Stimulated activated naive CD8-positive, alpha-beta T cell treated with anti-CD3 and anti-CD28 coated beads, Interleukin-15, Interleukin-2, amounts not matched to agents 100 ng/mL and 50 ng/mL, for 24 hours (primary cell): ENCODE data around the gene NLRP12.
"Not testable (repeated sequence)": the region's sequence is repeated elsewhere in the genome, so short reads cannot be mapped to it uniquely, and the experiment has no call there.

ENCODE experiments used
- H3K27ac Mint-ChIP-seq: one replicate; pipeline ENCODE4 v1.8.0; 2021; ENCODE audit warnings: mild to moderate bottlenecking, mixed read lengths
- H3K27me3 Mint-ChIP-seq: one replicate; pipeline ENCODE4 v1.8.0; 2021; ENCODE audit warnings: mixed read lengths
- H3K36me3 Mint-ChIP-seq: one replicate; pipeline ENCODE4 v1.8.0; 2021; ENCODE audit warnings: low read depth, mixed read lengths
- H3K4me1 Mint-ChIP-seq: one replicate; pipeline ENCODE4 v1.8.0; 2021; ENCODE audit warnings: low read depth, mixed read lengths
- H3K4me3 Mint-ChIP-seq: one replicate; pipeline ENCODE4 v1.8.0; 2021; ENCODE audit warnings: mild to moderate bottlenecking, mixed read lengths
- H3K9me3 Mint-ChIP-seq: one replicate; pipeline ENCODE4 v1.8.0; 2021; ENCODE audit warnings: mixed read lengths

NLRP12 gene

GRCh38 chr19:53824134-53824611, at the start of gene NLRP12:
Gene NLRP12 (minus strand): TSS chr19:53824314. CDS start chr19:53824174, 140 bp downstream.
- H3K4me3 Mint-ChIP-seq, result peak within 1 kb of the TSS; percentile 36
- peaks cover 15% of the 10 kb centered on the region for H3K27me3 Mint-ChIP-seq
- H3K36me3 Mint-ChIP-seq, result no peaks in the 10 kb centered on the region
- no peak within 1 kb of the TSS for H3K27ac Mint-ChIP-seq
- no peaks in the 10 kb centered on the region for H3K4me1 Mint-ChIP-seq
- no peaks in the 10 kb centered on the region for H3K9me3 Mint-ChIP-seq

GRCh38 chr19:53872762-53873161, 48.6 kb upstream of the NLRP12 start:
- peaks cover 76% of the 10 kb centered on the region for H3K4me1 Mint-ChIP-seq
- no peak overlapping the region for H3K27ac Mint-ChIP-seq

GRCh38 chr19:53871454-53871853, 47.3 kb upstream of the NLRP12 start:
- H3K9me3 Mint-ChIP-seq, result peaks cover 3% of the 10 kb centered on the region
- no peaks in the 10 kb centered on the region for H3K27me3 Mint-ChIP-seq
- H3K4me1 Mint-ChIP-seq, result peaks cover 76% of the 10 kb centered on the region
- peak overlapping the region; percentile 1 for H3K4me3 Mint-ChIP-seq
- peaks cover 34% of the 10 kb centered on the region for H3K36me3 Mint-ChIP-seq
- peak overlapping the region; percentile 0 for H3K27ac Mint-ChIP-seq

More at GRCh38 chr19:53872762-53873161, 48.6 kb upstream of the NLRP12 start:
- no peaks in the 10 kb centered on the region for H3K27me3 Mint-ChIP-seq
- peaks cover 3% of the 10 kb centered on the region for H3K9me3 Mint-ChIP-seq
- H3K36me3 Mint-ChIP-seq, result peaks cover 41% of the 10 kb centered on the region
- peak overlapping the region; percentile 10 for H3K4me3 Mint-ChIP-seq

GRCh38 chr19:53870485-53870844, 46.4 kb upstream of the NLRP12 start:
- Mint-ChIP-seq H3K4me3 (peak overlapping the region; percentile 63), H3K4me1 (peaks cover 76% of the 10 kb centered on the region), H3K9me3 (peaks cover 3% of the 10 kb centered on the region), H3K27ac (peak overlapping the region; percentile 72), H3K36me3 (peaks cover 26% of the 10 kb centered on the region), H3K27me3 (no peaks in the 10 kb centered on the region)

- Mint-ChIP-seq H3K36me3 (peaks cover 25% of the 10 kb centered on the region), H3K4me1 (peaks cover 71% of the 10 kb centered on the region), H3K27ac (peak overlapping the region; percentile 81), H3K4me3 (peak overlapping the region; percentile 81)
- H3K27me3 Mint-ChIP-seq, H3K9me3 Mint-ChIP-seq: not testable (repeated sequence)
Measured at GRCh38 chr19:53869805-53870484, 45.8 kb upstream of the NLRP12 start.

GRCh38 chr19:53868892-53869804, 45.0 kb upstream of the NLRP12 start:
- Mint-ChIP-seq H3K36me3 (peaks cover 17% of the 10 kb centered on the region), H3K9me3 (peaks cover 3% of the 10 kb centered on the region), H3K4me1 (peaks cover 63% of the 10 kb centered on the region), H3K27ac (peak overlapping the region; percentile 81), H3K4me3 (peak overlapping the region; percentile 95), H3K27me3 (no peaks in the 10 kb centered on the region)

- Mint-ChIP-seq H3K9me3 (no peaks in the 10 kb centered on the region), H3K4me1 (peaks cover 55% of the 10 kb centered on the region), H3K4me3 (peak overlapping the region; percentile 95), H3K27me3 (no peaks in the 10 kb centered on the region), H3K36me3 (peaks cover 9% of the 10 kb centered on the region), H3K27ac (peak overlapping the region; percentile 93)
Measured at GRCh38 chr19:53868091-53868891, 44.2 kb upstream of the NLRP12 start.

- no peaks in the 10 kb centered on the region for H3K9me3 Mint-ChIP-seq
- peaks cover 9% of the 10 kb centered on the region for H3K36me3 Mint-ChIP-seq
- H3K27ac Mint-ChIP-seq, result peak within 1 kb of the TSS; percentile 93
- no peaks in the 10 kb centered on the region for H3K27me3 Mint-ChIP-seq
- H3K4me3 Mint-ChIP-seq, result peak within 1 kb of the TSS; percentile 95
- peaks cover 47% of the 10 kb centered on the region for H3K4me1 Mint-ChIP-seq
Measured at GRCh38 chr19:53867225-53868090, 43.3 kb upstream of the NLRP12 start, which contains the start of gene MYADM. Gene MYADM (plus strand): TSS chr19:53867883. CDS start chr19:53873530, 5,647 bp downstream.

GRCh38 chr19:53866865-53867224, 42.7 kb upstream of the NLRP12 start:
- Mint-ChIP-seq H3K36me3 (peaks cover 9% of the 10 kb centered on the region), H3K4me1 (peaks cover 47% of the 10 kb centered on the region), H3K4me3 (peak overlapping the region; percentile 95)

GRCh38 chr19:53865918-53866864, 42.1 kb upstream of the NLRP12 start:
- Mint-ChIP-seq H3K9me3 (no peaks in the 10 kb centered on the region), H3K4me1 (peaks cover 40% of the 10 kb centered on the region), H3K36me3 (peaks cover 3% of the 10 kb centered on the region), H3K27ac (peak overlapping the region; percentile 93), H3K4me3 (peak overlapping the region; percentile 95), H3K27me3 (no peaks in the 10 kb centered on the region)

More at GRCh38 chr19:53866865-53867224, 42.7 kb upstream of the NLRP12 start:
- Mint-ChIP-seq H3K27ac (peak overlapping the region; percentile 93), H3K9me3 (no peaks in the 10 kb centered on the region), H3K27me3 (no peaks in the 10 kb centered on the region)

GRCh38 chr19:53865523-53865917, 41.4 kb upstream of the NLRP12 start:
- Mint-ChIP-seq H3K4me3 (peak overlapping the region; percentile 95), H3K27me3 (no peaks in the 10 kb centered on the region), H3K27ac (peak overlapping the region; percentile 86), H3K9me3 (no peaks in the 10 kb centered on the region), H3K4me1 (peaks cover 34% of the 10 kb centered on the region), H3K36me3 (no peaks in the 10 kb centered on the region)

- Mint-ChIP-seq H3K4me3 (no peak overlapping the region), H3K9me3 (no peaks in the 10 kb centered on the region), H3K4me1 (peaks cover 31% of the 10 kb centered on the region), H3K27ac (no peak overlapping the region), H3K36me3 (no peaks in the 10 kb centered on the region), H3K27me3 (no peaks in the 10 kb centered on the region)
Measured at GRCh38 chr19:53864308-53864836, 40.3 kb upstream of the NLRP12 start.

- peaks cover 27% of the 10 kb centered on the region for H3K27me3 Mint-ChIP-seq
- H3K4me3 Mint-ChIP-seq, result no peak overlapping the region
- no peak overlapping the region for H3K27ac Mint-ChIP-seq
- no peaks in the 10 kb centered on the region for H3K9me3 Mint-ChIP-seq
- H3K4me1 Mint-ChIP-seq, result peaks cover 7% of the 10 kb centered on the region
- no peaks in the 10 kb centered on the region for H3K36me3 Mint-ChIP-seq
Measured at GRCh38 chr19:53853707-53854106, 29.6 kb upstream of the NLRP12 start.
